ENCODE data around the gene PNPLA3.

- TF ChIP-seq, protein P1, sequence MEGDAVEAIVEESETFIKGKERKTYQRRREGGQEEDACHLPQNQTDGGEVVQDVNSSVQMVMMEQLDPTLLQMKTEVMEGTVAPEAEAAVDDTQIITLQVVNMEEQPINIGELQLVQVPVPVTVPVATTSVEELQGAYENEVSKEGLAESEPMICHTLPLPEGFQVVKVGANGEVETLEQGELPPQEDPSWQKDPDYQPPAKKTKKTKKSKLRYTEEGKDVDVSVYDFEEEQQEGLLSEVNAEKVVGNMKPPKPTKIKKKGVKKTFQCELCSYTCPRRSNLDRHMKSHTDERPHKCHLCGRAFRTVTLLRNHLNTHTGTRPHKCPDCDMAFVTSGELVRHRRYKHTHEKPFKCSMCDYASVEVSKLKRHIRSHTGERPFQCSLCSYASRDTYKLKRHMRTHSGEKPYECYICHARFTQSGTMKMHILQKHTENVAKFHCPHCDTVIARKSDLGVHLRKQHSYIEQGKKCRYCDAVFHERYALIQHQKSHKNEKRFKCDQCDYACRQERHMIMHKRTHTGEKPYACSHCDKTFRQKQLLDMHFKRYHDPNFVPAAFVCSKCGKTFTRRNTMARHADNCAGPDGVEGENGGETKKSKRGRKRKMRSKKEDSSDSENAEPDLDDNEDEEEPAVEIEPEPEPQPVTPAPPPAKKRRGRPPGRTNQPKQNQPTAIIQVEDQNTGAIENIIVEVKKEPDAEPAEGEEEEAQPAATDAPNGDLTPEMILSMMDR (conservative IDR thresholded peaks at IDR 0.05) = no peak
- no peak for TF ChIP-seq ZFX (IDR thresholded peaks at IDR 0.05)
Observed at GRCh38 chr22:43889201-43889859, 34.3 kb upstream of the PNPLA3 start.
